Neural progenitor cell (in vitro differentiated cells): ENCODE results near the gene GAB4.

ENCODE experiments used
- EZH2 ChIP-seq: fragments of 200-600 bp; sonication (generic); IDR thresholded peaks from 2 replicates; pipeline ENCODE4 v1.6.1; 2017; ENCODE audit warnings: antibody characterized with exemption, mild to moderate bottlenecking, moderate library complexity
- TF ChIP-seq, protein P1 (sequence below): fragments of 200-600 bp; sonication (generic); IDR thresholded peaks from 2 replicates; pipeline ENCODE4 v1.5.1; 2017; ENCODE audit warnings: antibody characterized with exemption, mild to moderate bottlenecking

DNA sequence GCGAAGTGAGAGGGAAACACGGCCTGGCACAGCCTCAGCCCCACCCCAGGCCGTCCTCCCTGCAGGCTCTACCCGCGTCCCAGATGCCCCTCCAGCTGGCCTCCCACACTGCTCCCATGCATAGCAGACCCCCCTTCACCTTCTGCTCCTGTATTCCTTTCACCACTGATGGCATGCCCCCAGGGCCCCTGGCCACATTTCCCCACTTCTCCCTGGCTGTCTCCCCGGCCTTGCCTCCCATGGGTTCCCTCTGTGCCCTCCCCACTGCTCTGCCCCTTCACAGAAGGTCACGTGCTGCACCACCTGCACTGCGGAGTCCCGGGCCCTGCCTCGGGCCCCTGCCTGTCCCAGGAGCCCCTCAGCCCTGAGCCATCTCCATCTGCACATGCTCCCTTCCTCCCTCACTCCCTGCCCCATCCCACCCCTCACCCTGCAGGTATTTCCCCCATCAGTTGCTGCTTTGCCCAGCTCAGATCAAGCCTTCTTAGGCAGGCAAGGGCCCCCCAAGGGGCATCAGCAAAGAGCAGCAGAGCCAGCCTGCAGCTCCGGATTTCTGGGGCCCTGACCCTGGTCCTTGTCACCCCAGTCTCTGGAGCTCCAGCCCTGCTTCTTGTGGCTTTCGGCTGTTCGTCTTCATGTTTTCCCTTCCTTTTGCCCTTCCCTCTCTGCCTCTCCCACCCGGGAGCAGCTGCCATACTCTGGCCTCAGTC, 46.4 kb downstream of the GAB4 start:
- TF ChIP-seq EZH2, result no peak
- TF ChIP-seq, protein P1, sequence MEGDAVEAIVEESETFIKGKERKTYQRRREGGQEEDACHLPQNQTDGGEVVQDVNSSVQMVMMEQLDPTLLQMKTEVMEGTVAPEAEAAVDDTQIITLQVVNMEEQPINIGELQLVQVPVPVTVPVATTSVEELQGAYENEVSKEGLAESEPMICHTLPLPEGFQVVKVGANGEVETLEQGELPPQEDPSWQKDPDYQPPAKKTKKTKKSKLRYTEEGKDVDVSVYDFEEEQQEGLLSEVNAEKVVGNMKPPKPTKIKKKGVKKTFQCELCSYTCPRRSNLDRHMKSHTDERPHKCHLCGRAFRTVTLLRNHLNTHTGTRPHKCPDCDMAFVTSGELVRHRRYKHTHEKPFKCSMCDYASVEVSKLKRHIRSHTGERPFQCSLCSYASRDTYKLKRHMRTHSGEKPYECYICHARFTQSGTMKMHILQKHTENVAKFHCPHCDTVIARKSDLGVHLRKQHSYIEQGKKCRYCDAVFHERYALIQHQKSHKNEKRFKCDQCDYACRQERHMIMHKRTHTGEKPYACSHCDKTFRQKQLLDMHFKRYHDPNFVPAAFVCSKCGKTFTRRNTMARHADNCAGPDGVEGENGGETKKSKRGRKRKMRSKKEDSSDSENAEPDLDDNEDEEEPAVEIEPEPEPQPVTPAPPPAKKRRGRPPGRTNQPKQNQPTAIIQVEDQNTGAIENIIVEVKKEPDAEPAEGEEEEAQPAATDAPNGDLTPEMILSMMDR, result no peak
